LNCAP (cell line): Measurements from ENCODE around the gene KIRREL3.

Experiments used
- CTCF ChIP-seq: fragments of 450-650 bp; IDR thresholded peaks from 2 replicates; pipeline ENCODE4 v1.5.1; 2017; ENCODE audit warnings: mild to moderate bottlenecking

Gene KIRREL3

GRCh38 chr11:126615845-126616244 lies 384.7 kb downstream of the KIRREL3 start:
- TF ChIP-seq CTCF: no peak

GRCh38 chr11:126613272-126613671 lies 387.3 kb downstream of the KIRREL3 start:
- TF ChIP-seq CTCF: no peak

GRCh38 chr11:126612671-126613070 lies 387.9 kb downstream of the KIRREL3 start:
- TF ChIP-seq CTCF: no peak

GRCh38 chr11:126611438-126611837 lies 389.1 kb downstream of the KIRREL3 start:
- no peak for TF ChIP-seq CTCF

GRCh38 chr11:126608658-126609057 lies 391.9 kb downstream of the KIRREL3 start:
- TF ChIP-seq CTCF: no peak

- TF ChIP-seq CTCF: no peak
Observed at GRCh38 chr11:126607776-126608541, 392.6 kb downstream of the KIRREL3 start.

GRCh38 chr11:126607374-126607773 lies 393.2 kb downstream of the KIRREL3 start:
- TF ChIP-seq CTCF: peak; percentile 76

- no peak for TF ChIP-seq CTCF
Observed at GRCh38 chr11:126606484-126606883, 394.1 kb downstream of the KIRREL3 start.
